NCI-H345 treated with DMSO at 0.1 percent for 48 hours (cell line): ENCODE data around the gene GPC1.

Experiments used
- DNase-seq: peaks from one replicate; lab custom pipeline; 2025; ENCODE audit not compliant: unreplicated experiment; lab: John Stamatoyannopoulos, UW

GPC1 gene

DNA sequence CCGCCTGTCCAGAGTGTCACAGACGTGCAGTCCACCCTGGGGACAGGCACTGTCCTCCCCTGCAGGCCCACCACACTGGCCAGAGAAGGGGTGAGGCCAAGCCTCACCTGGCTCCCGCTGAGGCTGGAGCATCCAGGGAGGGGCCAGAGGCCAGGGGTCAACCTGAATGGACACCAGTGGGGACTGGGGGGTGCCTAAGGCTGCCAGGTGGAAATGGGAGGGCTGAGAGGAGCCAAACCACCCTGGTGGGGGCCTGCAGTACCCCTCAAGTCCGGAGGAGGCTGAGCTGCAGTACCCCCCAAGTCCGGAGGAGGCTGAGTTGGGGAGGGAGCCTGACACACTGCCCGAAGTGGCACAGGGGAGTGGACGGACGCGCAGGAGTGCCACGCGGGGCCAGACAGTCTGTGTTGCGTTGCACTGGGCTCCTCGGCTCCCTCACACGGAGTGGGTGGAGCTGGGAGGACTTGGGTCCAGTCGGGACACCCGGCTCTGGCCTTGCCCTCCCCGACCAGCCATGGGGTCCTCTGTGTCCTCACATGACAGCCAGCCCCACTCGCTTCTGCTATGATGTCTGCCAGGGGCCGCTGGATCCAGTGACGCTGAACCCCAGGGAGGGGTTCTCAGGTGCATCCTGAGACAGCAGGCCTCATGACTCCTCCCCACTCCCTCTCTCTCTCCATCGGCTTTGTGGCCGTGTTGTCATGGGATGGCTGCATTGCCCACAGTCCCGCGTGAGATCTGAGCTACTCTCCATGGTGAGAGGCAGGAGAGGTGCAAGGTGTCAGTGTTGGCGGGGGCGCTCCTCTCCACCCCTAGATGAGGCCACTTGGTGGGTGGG, 22.3 kb upstream of the GPC1 start:
- DNase-seq: no peak

DNA sequence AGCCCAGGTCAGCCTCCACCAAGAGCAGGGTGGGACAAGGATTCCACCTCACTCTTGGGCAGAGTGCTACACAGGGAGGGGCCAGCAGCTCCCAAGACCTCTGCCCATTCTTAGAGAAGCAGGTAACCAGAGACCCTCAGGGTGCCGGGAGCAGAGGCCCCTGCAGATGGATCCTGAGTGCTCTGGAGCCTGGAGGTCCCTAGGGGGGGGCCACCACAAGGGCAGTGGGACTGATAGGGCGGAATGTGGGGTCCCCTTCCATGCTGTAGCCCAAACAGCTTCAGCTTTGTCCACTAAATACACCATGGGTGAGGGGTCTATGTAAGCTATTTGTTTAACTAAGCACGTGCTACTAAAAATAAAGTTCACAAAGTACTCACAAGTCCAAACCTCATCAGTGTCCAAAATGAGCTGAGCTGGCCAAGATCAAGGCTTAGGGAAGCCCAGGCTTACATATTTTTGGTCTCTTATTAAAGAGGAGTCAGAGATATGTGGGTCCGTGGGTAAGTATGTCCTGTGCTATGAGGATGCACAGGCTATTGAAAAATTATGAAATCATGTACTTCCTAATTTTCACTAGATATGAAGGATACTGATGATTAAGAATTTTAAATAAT, 21.5 kb upstream of the GPC1 start:
- no peak for DNase-seq

DNA sequence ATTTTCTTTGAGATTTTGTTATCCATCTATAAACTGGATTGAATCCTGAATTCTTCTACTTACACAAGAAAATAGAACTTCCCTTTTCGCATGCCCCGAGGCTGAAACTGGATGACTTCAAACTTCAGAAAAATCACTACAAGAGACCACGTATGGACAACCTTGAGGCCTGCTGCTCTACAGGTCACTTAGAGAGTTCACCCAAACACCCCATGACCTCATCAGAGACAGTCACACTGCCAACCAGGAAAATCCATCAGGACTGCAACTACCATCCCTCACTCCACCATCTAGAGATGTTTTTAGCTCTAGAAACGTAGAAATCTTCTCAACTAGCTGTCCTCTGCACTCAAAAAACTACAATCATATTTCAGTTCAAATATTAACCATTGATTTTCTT, 18.6 kb upstream of the GPC1 start:
- DNase-seq: no peak

DNA sequence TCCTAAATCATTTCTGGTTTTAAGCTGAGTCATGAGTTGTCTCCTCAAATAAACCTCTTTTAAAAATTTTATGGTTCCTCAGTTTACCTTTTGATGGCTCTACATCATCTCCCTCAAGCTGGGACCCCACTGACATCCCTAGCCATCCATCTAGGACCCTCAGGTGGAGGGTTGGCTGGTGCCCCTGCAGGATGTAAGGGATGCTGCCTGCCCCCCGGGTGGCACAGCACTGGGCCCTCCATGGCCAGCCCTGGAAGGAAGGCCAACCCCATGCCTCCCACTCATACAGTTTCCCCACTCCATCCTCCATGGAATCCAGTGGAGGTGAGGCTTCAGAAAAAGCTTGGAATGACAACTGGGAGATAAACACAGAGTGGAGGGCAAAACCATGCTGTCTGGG, 17.2 kb upstream of the GPC1 start:
- DNase-seq: no peak

DNA sequence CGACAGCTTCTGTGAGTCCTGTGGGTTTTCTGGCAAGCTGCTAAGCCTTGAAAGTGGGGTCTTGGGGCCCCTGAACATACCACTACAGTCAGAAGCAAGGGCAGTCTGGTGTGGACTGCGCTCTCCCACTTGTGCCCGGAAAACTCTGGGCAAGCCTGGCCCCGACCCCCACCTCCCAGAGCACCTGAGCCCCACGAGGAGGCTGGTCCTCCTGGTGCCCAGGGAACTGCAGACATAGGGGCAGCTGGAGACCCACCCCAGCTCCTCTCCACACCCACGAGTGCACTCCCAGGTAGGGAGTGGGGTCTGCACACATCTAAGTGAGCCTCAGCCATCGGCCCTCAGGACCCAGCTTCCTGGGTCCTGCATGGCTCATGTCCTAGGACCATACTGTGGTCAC, 16.2 kb upstream of the GPC1 start:
- no peak for DNase-seq

DNA sequence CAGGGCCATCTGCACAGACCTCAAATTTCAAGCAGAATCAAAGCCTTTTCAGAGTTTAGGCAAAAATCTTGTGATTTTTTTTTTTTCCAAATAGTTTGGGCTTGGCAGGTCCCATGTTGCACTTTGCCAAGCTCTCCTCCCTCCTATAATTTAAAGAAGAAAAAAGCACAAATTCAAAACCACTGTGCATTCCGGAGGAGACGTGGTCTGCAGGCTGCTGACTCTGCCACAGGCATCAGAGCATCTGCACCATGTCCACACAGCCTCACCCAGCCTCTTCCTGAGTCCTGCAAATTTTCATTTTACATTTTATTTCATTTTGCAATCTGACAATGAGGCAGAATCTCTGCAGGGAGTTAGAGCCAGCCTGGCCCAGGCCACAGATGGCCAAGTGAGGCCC, 15.7 kb upstream of the GPC1 start:
- no peak for DNase-seq

DNA sequence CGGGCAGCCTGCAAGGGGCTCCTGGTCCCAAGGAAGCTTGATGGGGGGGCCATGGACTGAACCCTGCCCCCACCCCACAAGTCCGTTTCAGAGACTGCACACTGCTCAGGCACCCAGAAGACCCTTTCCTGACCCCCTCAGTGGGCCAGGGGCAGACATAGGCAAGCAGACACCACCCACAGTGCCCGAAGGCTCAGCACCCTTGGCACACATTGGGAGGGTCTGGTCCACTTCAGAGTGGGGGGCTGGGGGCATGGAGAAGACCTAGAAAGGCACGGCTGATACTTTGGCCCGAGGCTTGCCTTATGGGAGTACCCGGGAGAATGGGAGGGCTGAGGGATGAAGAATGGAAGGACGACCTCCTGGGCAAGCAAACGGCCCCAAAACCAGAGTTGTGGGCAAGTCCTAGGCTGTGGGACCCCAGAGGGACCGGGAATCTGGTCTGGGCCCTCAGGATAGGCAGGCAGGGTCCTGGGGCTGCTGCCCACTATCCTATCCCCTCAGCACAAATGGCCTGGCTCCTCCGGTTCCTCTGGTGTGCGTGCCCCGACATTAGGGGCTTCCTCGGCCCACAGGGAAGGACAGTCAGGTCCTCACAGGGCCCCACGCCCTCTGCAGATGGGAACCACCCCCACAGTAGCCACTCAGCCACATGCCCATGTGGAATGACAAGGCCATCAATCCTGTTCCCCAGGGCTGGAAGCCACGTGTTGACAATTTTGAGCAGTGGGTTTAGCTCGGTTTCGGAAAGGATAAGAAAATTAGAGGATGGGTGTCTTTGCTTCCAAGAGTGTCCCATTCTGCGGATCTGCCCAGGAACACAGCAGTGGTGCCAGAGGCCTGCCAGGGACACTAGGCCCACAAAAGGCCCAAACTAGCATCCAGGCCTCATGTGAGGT, 15.0 kb upstream of the GPC1 start:
- DNase-seq: no peak

DNA sequence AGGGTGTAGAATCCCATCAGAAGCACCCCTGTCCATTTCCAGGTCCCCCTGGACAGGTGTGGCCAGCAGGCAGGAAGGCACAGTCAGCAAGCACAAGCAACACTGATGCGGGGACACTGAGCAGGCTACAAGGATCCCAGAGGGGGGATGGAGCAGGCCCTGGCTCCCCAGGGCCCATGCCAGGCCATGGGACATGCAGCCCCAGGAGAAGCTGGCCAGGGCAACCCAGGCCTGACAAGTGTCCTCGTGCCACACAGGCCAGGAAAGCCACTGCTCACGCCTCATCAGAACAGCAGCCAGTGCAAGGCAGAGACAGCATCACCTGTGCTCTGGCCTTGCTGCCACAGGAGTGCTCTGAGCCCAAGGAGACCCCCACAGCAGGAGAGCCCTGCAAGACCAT, 14.1 kb upstream of the GPC1 start:
- DNase-seq: no peak

DNA sequence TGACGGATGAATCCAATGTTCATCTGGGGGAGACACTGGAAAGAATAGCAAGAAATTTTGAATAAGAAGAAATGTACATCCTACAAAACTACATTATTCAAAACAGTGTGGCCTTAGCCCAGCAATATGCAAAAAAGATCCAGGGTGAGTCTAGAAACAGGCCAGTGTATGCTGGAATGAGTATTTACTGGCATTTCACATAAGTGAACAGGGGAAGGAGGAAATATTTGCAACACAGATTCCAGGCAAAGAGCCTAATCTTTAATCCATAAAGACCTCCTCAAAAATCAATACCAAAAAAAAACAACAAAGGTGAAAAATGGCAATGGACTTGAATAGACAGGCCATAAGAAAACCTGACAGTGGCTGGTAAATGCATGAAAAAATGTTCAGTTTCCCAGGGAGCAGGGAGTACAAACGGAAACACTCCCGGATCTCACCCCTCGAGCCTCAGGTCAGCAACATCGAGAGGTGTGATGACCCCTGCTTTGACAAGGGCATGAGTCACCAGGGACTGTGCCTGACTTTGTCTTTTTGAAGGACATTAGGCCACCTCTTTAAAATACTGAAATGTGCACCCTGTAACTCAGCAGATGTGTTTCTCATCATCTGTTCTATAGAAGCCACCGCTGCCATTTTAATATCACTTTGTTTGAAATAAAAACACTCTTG, 12.7 kb upstream of the GPC1 start:
- DNase-seq: no peak

DNA sequence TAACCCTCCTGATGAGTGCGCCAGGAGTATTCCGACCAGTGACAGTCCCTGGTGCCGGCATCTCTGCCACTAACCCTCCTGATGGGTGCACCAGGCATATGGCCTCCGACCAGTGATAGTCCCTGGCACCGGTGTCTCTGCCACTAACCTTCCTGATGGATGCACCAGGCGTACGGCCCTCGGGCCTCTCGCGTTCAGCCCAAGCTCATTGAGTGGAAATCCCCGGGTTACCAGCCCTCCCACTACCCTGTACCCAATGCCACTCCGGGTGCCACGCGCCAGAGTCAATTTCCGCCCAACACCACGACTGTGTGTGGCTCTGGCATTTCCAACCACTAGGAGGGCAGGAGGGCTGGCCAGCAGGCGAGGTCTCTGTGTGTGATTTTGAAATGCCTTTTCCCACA, 11.7 kb upstream of the GPC1 start:
- DNase-seq: no peak

DNA sequence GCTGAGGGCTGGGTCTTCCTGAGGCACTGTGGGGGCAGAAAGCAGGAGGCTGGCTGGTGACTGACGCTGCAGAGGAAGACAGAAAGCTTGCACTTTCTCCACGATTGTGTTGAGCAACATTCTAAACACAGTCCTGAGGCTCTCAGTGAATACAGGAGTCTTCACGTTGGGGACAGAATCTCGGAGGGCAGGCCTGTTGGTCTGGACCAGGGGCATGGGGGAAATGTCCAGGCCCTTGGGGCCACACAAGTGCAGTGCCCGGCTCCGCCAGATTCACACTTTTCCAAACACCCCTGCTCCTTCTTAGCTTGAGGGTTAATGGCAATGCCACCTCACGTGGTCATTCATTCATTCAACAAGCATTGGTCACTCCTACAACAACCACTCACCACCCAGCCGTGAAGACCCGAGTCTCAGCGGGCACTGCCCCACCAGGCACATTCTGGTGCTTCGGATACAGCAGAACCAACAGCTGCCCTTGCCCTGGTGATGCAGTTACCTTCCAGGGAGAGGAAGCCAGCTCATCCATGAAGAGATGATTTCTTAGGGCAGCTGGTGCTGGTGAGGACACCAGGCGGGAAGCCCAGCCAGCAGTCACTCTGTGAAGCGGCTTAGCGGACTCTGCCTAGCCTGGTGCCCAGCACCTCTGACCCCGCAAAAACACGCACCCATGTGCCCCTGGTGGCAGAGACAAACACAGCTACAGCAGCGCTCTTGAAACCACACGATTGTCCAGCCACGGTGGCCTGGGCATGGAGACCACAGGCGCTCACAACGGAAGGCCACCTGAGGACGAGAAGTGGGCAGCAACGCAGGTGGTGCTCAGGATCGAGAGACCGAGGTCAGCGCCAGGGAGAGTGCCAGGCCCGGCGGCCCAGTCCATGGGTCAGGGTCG, 10.9 kb upstream of the GPC1 start:
- no peak for DNase-seq

DNA sequence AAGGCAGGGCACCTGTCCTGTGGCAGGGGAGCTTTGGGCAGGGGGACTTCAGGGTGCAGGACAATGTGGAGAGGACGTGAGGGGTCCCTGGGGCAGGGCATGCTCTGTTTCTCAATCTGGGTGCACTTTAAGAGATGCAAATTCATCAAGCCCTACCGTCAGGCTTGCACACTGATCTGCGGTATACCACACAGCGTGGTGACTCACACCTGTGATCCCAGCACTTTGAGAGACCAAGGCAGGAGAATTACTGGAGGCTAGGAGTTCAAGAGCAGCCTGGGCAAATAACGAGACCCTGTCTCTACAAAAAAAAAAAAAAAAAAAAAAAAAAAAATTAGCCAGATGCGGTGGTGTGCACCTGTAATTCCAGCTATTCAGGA, 10.2 kb upstream of the GPC1 start:
- no peak for DNase-seq

DNA sequence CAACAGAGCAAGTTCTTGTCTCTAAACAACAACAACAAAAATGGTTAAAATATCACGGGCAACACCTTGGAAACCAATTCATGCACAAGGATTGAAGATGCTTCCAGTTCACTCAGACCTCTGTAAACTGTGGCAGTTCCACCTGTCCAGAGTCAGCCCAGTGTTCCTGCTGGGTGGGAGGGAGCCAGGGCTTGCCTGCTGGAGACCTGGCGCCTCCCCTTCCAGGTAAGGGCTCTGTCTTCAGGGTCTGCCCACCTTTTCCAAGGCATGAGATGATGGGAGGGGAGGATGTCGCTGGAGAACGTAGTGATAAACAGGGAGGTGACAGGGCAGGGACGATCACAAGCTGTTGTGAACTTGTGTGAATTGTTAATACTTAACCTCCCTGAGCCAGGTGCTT, 9.8 kb upstream of the GPC1 start:
- DNase-seq: no peak

DNA sequence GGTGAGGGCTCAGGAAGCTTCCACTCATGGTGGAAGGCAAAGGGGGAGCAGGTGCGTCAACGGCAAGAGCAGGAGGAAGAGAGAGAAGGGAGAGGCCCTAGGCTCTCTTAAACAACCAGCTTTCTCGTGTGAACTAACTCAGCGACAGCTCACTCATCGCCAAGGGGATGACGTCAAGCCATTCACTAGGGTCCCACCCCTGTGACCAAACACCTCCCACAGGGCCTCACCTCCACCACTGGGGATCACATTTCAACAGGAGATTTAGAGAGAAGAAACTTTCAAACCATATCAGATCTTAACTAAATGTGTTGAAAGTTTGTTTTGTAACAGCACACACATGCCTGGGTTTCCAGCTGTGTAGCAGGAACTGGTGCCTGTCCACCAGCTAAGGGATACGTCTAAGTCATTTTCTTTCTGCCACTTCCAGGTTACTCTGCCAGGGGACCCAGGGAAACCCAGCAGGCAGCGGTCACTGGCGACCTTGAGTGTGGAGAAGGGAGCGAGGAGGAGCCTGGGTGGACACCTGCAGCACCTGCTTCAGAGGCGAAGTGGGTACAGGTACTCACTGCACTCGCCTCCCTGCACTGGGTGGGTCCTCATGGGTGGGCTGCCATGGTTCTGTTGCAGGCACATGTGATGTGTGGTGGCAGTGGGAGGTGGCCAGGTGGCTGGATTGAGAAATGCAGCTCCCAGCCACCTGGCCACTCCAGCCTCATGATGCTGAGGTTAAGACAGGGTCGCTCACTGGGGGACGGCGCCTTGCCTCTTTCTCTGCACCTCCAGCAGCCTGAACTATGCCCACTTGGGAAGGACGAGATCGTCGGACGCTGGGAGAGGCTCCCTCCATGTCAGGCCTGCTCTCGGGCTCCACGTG, 8.4 kb upstream of the GPC1 start:
- DNase-seq: no peak

DNA sequence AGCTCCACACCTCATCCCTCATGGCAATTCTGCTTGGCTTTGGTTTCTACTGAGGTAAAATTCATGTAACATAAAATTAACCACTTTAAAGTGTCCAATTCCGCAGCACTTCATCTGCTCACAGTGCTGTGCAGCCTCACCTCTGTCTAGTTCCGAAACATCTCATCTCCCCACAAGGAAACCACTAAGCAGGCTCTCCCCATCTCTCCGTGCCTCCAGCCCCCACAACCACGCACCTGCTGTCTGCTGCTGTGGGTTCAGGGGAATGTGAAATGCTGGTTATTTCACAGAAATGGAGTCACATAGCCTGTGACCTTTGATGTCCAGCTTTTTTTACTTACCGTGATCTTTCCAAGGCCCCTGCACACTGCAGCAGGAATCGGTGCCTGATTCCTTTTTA, 7.7 kb upstream of the GPC1 start:
- no peak for DNase-seq

DNA sequence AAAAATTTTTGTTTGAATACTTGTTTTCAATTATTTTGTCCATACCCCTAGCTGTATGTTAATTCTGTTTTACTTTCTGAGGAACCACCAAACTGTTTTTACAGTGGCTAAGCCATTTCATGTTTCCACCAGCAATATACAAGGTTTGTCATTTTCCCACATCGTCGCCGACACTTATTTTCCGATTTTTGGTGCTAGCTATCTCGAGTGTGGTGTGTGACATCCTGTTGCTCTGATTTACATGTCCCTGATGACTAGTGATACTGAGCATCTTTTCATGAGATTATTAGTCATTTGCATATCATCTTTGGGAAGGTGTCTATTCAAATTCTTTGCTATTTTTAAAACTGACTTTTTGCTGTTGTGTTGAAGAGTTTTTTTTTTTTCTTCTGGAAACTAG, 7.2 kb upstream of the GPC1 start:
- no peak for DNase-seq

DNA sequence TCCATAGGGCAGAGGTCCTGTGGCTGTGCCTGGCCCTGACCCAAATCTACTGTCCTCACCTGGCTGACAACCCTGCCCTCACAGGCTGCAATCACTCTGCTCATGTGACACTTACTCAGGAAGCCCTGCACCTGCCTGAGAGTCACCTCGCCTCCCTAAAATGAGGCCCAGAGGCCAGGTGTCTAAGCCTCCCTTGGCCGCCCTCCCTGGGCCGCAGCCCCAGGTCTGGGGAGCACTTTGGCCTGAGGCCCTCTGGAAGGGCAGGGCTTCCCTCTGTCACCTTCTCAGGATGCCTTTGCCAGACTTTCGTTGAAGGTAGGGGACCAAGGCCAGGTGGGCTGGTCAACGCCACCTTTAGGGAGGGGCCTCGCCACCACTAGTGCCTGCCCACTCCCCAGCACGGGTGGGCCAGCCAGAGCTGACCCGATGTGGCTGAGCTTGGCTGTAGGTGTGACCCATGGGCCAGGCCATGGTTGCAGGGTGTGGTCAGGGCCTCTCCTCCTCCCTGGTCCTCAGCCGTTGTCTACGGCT, 6.1 kb upstream of the GPC1 start:
- DNase-seq: no peak

DNA sequence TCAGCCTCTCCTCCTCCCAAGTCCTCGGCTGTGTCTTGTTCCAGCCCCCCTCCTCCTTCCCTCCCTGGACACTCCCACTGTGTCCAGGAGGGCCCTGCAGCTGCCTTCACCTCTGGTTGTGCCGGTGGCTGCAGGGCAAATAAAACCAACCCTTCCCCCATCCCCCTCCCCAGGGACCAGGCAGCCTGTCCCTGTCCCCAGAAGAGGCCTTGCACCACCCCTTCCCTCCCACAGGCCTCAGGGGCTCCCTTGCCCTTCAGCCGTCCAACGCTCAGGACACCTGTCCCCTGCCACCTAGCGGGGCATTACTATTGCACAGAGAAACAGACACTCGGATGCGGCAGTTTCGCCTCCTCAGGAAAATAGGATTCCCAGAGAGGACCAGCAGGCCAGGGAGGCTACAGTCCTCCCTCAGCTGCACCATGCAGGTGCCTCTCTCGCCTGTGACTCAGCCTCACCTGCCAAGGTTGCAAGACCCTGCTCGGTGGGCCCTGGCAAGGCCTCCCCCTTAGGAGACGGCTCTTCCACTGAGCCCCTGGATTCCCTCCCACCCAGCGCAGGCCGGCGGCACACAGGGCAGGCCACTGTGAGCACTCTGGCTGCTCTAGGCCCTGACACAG, 5.5 kb upstream of the GPC1 start:
- no peak for DNase-seq

DNA sequence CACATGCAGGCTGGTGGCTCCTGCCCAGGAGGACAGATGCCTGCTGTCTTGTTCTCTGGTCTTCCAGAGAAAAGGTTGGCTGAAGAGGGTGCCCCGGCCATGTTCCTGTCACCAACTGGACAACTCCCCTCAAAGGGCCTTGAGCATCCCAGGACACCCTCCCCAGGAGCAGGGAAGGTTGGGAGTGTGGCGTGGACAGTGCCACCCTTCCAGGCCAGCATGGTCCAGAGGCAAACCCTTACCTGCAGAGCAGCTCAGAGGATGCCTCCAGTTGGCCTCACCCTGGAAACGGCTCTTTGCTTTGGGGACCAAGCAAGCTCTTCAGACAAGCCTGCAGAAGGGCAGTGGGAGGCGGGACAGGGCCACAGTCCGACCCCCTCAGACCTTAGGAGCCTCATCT, 4.9 kb upstream of the GPC1 start:
- no peak for DNase-seq
